ENCODE data around the gene FGD5.

The FGD5 gene

GRCh38 chr3:14935592-14936345 lies 117.0 kb downstream of the FGD5 start:
- DNase-seq = no peak

DNA sequence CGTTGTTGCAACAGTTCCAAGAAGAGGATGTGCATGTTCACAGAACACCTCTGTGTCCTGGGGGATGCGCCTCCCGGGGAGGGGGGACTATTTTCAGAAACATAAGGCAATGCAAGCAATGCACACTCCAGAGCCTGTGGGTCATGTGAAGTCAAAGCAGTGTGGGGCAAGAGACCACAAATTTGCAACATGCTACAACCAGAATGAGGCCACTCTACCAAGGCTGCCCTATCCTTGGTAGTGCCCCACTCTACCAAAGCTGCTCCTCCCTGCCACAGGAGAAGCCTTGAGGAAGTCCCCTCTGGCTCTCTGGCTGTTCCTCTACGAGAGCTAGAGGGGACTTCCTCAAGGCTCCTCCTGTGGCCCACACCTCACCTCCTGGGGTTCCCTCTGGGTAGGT lies 120.2 kb downstream of the FGD5 start:
- no peak for DNase-seq

DNA sequence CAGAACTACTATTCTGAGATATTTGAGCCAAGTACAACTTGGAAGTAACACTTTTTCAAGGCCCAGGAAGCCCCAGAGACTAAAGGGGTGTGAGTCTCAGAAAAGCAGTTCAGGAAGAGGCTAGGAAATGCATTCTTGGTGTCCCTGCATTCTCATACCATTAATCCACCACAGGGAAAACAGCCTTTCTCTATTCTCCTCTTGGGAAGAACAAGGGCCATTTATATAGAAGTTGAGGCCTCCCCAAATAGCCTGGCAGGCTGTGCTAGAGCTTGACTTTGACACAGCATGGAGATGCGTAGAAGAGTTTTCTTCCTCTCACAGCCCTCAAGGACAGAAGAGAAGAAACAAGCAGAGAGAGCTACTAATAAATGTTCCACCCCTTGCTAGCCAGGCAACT lies 123.1 kb downstream of the FGD5 start:
- no peak for DNase-seq

- no peak for DNase-seq
Measured at GRCh38 chr3:14943042-14943441, 124.3 kb downstream of the FGD5 start.

GRCh38 chr3:14946236-14946635 lies 127.5 kb downstream of the FGD5 start:
- no peak for DNase-seq

DNA sequence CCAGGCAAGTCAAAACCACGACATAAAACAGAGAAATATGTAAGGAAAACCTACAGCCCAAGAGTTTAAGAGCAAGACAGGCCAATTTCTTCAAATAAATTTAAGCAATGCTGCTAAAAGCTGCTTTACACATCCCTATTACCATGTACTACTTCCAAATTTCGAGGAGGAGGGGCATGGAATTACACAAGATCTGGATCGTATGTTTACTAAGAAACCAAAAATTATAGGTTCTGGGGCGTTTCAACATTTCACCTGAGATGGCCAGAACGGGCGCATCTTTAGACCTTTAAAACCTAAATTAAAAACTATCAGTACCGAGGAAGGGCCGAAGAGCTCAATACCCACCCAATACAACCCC lies 128.0 kb downstream of the FGD5 start:
- DNase-seq = no peak

DNA sequence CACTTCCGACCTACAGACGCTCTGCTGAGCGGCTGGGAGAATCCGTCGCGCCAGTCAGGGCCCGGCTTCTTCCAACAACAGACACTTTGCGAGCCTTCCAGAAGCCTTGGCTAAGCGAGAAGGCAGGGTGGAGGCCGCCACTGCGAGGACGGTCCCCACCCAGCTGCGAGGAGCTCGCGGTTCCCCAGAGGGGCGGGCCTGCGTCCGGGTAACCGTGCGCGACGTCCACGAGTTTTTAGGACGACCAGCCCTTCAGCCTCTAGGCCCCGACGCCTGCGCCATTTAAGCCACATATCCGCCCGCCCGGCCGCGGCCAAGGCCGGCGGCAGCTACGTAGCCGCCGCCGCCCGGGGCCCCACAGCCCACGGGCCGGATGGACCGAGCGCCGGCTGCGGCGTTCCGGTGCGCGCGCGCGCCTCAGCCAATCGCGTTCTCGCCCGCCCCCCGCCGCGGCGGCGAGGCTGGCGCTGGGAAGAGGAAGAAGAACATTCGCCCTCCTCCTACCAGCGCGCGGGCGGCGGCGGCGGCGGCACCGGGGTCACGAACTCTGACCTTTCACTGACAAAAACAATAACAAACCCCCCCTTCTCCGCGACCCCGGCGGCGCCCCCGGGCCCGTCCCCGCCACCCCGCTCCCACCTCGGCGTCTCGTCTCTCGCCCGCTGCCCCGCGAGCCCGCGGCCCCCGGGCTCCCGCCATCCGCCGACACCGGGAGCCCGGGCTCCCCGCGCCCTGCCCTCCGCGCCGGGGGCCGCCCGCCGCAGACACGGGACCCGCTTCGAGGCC lies 128.5 kb downstream of the FGD5 start, which contains the start of gene NR2C2:
TSS of gene NR2C2 (plus strand) at position 484 of the 786 bp plus-strand sequence. CDS start 56,332 bp downstream, outside the sequence.
- DNase-seq = peak; percentile 87 to 92

- peak; percentile 94 to 97 for DNase-seq
Measured at GRCh38 chr3:14947886-14948608, 129.3 kb downstream of the FGD5 start.

DNA sequence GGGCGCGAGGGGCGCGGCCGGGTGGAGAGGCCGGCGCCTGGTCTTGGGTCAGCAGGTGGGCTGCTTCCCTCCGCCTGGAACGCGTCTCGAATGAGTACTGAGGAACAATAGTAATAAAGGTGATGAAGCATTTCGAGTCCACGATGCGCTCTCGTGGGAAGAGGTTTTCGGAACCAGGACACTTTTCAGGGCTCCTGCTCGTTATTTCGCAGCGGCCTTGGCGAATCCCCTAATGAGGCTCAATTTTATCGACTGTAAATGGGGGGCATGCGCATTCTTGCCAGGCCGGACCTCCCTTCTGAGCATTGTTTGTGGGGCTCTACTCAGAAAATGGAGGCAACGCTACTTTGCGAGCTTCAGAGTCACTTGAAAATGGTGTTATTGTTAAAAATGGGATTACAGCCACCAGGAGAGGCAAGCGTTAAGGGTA lies 129.9 kb downstream of the FGD5 start:
- no peak for DNase-seq

DNA sequence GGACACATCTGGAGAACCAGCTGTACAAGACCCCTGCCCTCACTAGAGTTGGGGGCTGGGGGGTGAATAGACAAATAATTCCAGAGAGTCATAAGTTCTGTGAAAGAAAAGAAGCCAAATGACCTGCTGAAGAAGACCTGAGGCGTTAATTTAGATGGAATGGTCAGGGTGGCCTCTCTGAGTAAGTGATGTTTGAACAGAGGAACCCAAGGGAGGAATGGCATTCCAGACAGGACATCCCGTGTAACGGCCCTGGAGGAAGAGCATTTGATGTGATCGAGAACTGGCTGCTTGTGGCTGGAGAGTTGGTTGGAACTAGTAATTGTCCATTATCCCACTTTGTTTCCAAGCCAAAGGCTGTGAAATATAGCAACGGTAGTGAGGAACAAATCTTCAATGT lies 130.4 kb downstream of the FGD5 start:
- DNase-seq = no peak

DNA sequence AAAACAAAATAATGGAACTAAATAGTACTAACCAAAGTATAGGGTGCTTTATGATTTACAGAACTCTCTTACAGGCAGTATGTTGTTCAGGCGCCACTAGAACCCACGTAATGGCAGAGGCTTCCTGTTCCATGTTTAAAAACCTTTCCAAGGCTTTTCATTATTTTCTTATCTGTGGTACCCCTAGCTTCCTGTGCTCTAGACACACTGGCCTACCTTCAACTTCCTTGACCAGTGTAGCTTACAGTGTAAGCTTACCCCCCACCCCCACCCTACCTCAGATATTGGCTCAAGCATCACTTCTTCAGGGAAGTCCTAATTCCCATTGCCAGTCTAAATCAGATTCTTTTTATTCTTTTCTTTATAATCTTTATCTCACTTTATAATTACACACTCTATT lies 131.5 kb downstream of the FGD5 start:
- DNase-seq = no peak

- DNase-seq = no peak
Measured at GRCh38 chr3:14957153-14957552, 138.4 kb downstream of the FGD5 start.

- DNase-seq = no peak
Measured at GRCh38 chr3:14957925-14958324, 139.2 kb downstream of the FGD5 start.

DNA sequence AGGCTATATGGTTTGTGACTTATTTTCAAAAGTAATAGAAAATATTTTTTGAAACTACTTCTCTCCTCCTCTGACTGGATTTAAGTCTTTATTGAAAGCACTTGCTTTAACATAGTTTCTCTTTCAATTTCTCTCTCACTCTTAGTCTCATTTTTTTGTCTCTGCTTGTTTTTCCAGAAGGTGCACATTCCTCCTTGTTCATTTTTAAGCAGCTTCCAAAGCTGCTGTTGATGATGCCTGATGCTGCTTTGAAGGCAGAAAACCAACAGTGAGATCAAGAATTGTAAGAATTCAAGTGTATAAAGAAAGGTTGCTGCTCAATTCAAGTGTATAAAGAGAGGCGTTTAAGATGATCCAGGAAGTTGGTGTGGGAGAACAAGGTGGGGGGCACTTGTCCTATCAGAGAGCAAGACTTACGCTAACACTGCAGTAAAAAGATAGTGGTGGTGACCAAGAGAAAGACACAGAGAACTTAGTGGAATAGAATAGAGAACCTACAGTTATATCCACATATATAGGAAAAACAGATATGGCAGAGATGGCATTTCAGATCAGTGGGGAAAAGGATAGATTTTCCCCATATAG lies 140.7 kb downstream of the FGD5 start:
- peak in 1 of 2 donors; percentile 11 for DNase-seq

- no peak for DNase-seq
Measured at GRCh38 chr3:14962762-14963161, 144.0 kb downstream of the FGD5 start.

DNA sequence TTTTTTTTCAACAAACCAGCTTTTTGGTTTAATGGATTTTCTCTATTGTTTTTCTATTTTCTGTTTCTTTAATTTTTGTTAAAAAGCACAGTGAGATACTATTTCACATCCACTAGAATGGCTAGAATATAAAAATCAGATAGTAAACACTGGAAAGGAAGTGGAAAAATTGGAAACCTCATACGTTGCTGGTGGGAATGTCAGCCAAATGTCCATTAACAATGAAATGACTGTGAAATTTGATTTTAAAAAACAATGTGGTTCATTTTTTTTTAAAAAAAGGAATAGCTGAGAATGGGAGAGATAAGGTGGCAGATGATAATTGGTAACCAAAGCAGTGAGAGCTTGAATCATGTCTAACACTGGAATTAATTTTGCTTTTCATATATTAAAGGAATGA lies 148.5 kb downstream of the FGD5 start:
- DNase-seq = no peak

- DNase-seq = no peak
Measured at GRCh38 chr3:14969671-14970070, 150.9 kb downstream of the FGD5 start.

GRCh38 chr3:14976317-14976716 lies 157.6 kb downstream of the FGD5 start:
- no peak for DNase-seq

GRCh38 chr3:14980689-14981088 lies 161.9 kb downstream of the FGD5 start:
- no peak for DNase-seq

Data from CD4-positive, alpha-beta T cell treated with Interferon alpha-2 for 1 hour (primary cell).